GM23248 (cell line): Measurements from ENCODE around the gene WASL.

Experiments used
- EZH2 ChIP-seq: fragments of 200-600 bp; sonication (generic); IDR thresholded peaks from 2 replicates; pipeline ENCODE4 v1.6.1; 2018; ENCODE audit warnings: antibody characterized with exemption, mild to moderate bottlenecking; ENCODE audit not compliant: insufficient read depth, poor library complexity, severe bottlenecking
- EZH2phosphoT487 ChIP-seq: fragments of 200-600 bp; sonication (generic); IDR thresholded peaks from 2 replicates; pipeline ENCODE4 v1.6.1; 2018; ENCODE audit warnings: antibody characterized with exemption, moderate library complexity, mild to moderate bottlenecking, low read depth; ENCODE audit not compliant: insufficient read depth

GRCh38 chr7:123680580-123680979 is 68.2 kb downstream of the WASL start:
- TF ChIP-seq EZH2 (no peak), EZH2phosphoT487 (no peak)
